RWPE1 (cell line): ENCODE results near the gene MEGF11.

Source experiments
- CTCF ChIA-PET: fragments of 350-600 bp; sonication (Branson Sonifier 250); formaldehyde crosslinking; extraction: SDS; loops from one replicate; lab custom pipeline; 2021; lab: Yijun Ruan, JAX
- POLR2A ChIA-PET: fragments of 400-600 bp; formaldehyde crosslinking; extraction: SDS; loops from one replicate; lab custom pipeline; 2020; ENCODE audit warnings: antibody characterized with exemption; ENCODE audit not compliant: low non-redundant PET; lab: Yijun Ruan, JAX
- DNase-seq: peaks from one replicate; pipeline ENCODE4 v3.0.0; 2012; ENCODE audit warnings: low spot score
- H3K27ac ChIP-seq: fragments of 450-650 bp; 2 replicates; pipeline ENCODE4 v1.5.1; 2017
- TF ChIP-seq, protein P1 (sequence below): fragments of 450-650 bp; conservative IDR thresholded peaks from 2 replicates; pipeline ENCODE4 v1.5.1; 2017; ENCODE audit warnings: low read depth, mild to moderate bottlenecking

The MEGF11 gene

DNA sequence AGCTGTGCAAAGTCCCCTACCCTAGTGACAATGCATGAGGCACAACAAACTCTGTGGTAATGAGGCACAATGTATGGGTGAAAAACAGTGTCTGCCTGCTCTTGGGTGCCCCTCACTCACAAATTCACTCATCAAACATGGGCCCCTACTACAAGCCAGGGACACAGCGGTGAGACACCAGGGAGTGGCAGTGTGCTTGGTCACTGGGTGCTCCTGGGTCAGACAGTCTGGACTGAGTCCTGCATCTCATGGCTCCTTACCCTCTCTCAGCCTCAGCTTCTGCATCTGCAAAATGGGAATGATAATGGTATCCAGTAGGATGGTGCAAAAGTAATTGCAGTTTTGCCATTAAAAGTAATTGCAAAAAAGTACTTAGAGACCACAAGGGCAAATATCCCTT, 184.7 kb downstream of the MEGF11 start:
- ChIA-PET POLR2A (no interaction called here), CTCF (no interaction called here)
- TF ChIP-seq, protein P1, sequence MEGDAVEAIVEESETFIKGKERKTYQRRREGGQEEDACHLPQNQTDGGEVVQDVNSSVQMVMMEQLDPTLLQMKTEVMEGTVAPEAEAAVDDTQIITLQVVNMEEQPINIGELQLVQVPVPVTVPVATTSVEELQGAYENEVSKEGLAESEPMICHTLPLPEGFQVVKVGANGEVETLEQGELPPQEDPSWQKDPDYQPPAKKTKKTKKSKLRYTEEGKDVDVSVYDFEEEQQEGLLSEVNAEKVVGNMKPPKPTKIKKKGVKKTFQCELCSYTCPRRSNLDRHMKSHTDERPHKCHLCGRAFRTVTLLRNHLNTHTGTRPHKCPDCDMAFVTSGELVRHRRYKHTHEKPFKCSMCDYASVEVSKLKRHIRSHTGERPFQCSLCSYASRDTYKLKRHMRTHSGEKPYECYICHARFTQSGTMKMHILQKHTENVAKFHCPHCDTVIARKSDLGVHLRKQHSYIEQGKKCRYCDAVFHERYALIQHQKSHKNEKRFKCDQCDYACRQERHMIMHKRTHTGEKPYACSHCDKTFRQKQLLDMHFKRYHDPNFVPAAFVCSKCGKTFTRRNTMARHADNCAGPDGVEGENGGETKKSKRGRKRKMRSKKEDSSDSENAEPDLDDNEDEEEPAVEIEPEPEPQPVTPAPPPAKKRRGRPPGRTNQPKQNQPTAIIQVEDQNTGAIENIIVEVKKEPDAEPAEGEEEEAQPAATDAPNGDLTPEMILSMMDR, result no peak
- no peak for DNase-seq
- no peak overlapping the region for H3K27ac ChIP-seq

DNA sequence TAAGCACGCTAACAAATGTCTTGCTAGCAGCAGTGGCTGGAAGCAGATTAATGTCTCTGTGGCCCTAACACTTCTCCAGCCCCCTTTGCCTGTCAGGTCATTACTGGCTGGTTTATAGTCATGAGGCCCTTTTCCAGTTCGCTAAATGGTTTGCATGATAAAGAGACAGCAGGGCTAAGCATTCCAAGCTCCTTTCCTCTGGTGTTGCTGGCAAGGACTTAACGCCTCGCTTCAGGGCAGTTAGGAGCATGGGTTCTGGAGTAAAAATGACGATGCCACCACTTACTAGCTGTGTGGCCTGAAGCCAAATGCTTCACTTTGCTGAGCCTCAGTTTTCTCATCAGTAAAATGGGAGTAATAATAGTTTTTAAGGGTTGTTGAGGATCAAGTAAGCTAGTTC, 185.9 kb downstream of the MEGF11 start:
- CTCF ChIA-PET, result no interaction called here
- no peak for DNase-seq
- H3K27ac ChIP-seq, result no peak overlapping the region
- TF ChIP-seq, protein P1, result no peak
- POLR2A ChIA-PET, result no interaction called here

- H3K27ac ChIP-seq, result no peak overlapping the region
- no peak for DNase-seq
- ChIA-PET POLR2A (no interaction called here), CTCF (interaction anchor here (0.6 kb wide), 2 partner anchors 325 to 619 kb away, joined by 3 read pairs; no protein-coding TSS in a partner anchor)
- TF ChIP-seq, protein P1, result no peak
Observed at GRCh38 chr15:66066481-66066880, 187.1 kb downstream of the MEGF11 start.

- CTCF ChIA-PET, result interaction anchor here (0.6 kb wide), 2 partner anchors 325 to 618 kb away, joined by 3 read pairs; no protein-coding TSS in a partner anchor
- POLR2A ChIA-PET, result no interaction called here
- H3K27ac ChIP-seq, result no peak overlapping the region
- TF ChIP-seq, protein P1, result no peak
- no peak for DNase-seq
Observed at GRCh38 chr15:66066005-66066404, 187.5 kb downstream of the MEGF11 start.

GRCh38 chr15:66065325-66065724, 188.2 kb downstream of the MEGF11 start:
- DNase-seq, result no peak
- H3K27ac ChIP-seq, result no peak overlapping the region
- POLR2A ChIA-PET, result no interaction called here
- TF ChIP-seq, protein P1, result no peak
- CTCF ChIA-PET, result no interaction called here

DNA sequence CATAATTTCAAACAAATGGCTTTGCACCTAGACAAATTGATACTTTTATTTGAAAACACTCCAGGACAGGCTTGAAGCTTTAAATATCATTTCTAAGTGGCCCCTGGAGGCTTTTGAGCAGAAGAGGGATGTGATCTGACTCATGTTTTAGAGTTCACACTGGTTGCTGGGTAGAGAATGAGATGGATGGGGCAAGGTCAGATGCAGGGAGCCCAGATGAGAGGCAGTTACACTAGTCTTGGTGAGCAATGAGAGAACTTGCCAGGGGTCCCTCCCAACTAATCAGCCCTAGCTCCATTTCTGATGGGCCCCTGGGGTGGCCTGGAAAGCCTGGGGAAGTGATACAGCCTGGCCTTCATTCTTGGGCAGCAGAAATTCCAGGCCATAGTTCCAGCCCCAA, 190.4 kb downstream of the MEGF11 start:
- ChIA-PET CTCF (interaction anchor here (0.6 kb wide), 1 partner anchor 230 kb away, joined by 3 read pairs; no protein-coding TSS in a partner anchor), POLR2A (no interaction called here)
- DNase-seq, result no peak
- no peak overlapping the region for H3K27ac ChIP-seq
- TF ChIP-seq, protein P1, result no peak
